DOHH2 (cell line): ENCODE data around the gene TTC16.

ENCODE experiments used
- EZH2phosphoT487 ChIP-seq: fragments of 200-600 bp; sonication (generic); IDR thresholded peaks from 2 replicates; pipeline ENCODE4 v1.6.1; 2017; ENCODE audit warnings: borderline replicate concordance, mild to moderate bottlenecking, antibody characterized with exemption, low read length, moderate library complexity, mixed read lengths
- TF ChIP-seq, protein P1 (sequence below): fragments of 200-600 bp; sonication (generic); IDR thresholded peaks from one replicate; pipeline ENCODE4 v1.5.1; 2014; ENCODE audit warnings: antibody characterized with exemption, mild to moderate bottlenecking, low read depth, low read length; ENCODE audit not compliant: poor library complexity, severe bottlenecking

DNA sequence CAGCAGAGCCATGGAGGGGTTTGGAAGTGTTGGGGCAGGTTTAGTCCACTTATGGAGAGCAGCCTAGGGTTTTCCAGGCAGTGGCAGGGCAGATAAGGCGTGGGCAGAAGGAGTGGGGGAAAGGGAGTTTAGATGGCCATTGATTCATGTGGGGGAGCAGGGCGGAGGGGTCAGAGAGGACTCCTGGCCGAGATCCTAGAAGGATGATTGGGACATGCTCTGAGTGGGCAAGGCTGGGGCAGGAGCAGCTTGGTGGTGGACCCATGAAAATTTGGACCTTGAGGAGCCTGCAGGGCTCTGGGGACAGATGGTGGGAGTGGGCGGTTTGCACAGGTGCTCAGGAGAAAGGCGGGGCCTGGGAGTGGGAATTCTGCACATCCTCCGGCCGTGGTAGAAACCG is 37.3 kb downstream of the TTC16 start:
- TF ChIP-seq, protein P1, sequence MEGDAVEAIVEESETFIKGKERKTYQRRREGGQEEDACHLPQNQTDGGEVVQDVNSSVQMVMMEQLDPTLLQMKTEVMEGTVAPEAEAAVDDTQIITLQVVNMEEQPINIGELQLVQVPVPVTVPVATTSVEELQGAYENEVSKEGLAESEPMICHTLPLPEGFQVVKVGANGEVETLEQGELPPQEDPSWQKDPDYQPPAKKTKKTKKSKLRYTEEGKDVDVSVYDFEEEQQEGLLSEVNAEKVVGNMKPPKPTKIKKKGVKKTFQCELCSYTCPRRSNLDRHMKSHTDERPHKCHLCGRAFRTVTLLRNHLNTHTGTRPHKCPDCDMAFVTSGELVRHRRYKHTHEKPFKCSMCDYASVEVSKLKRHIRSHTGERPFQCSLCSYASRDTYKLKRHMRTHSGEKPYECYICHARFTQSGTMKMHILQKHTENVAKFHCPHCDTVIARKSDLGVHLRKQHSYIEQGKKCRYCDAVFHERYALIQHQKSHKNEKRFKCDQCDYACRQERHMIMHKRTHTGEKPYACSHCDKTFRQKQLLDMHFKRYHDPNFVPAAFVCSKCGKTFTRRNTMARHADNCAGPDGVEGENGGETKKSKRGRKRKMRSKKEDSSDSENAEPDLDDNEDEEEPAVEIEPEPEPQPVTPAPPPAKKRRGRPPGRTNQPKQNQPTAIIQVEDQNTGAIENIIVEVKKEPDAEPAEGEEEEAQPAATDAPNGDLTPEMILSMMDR: no peak
- no peak for TF ChIP-seq EZH2phosphoT487
